MCF 10A (cell line): ENCODE measurements around the gene CPE. TPM values are rescaled to one million over a fixed set of nuclear protein-coding genes. Genes with fewer than 3 reads are reported as not detected.

Source experiments
- BruUV-seq: library from RNA; stranded (reverse); fragments of 400-500 nt; replicated peaks from 2 replicates; lab custom pipeline; 2021; lab: Mats Ljungman, UMichigan
- CTCF ChIA-PET: fragments of 300-600 bp; sonication (Branson Sonifier 250); formaldehyde crosslinking; extraction: SDS; loops from one replicate; lab custom pipeline; 2021; ENCODE audit warnings: antibody characterized with exemption, inconsistent platforms; lab: Yijun Ruan, JAX
- POLR2A ChIA-PET: fragments of 300-600, 350-650 bp; sonication (Branson Sonifier 250); formaldehyde crosslinking; extraction: SDS; loops from one replicate; lab custom pipeline; 2020; ENCODE audit warnings: antibody characterized with exemption, inconsistent platforms; lab: Yijun Ruan, JAX
- DNase-seq: peaks from one replicate; pipeline ENCODE4 v3.0.0-alpha.2; 2018; ENCODE audit not compliant: unreplicated experiment
- H3K27ac Mint-ChIP-seq: one replicate; pipeline ENCODE4 v1.8.0; 2022; ENCODE audit warnings: mild to moderate bottlenecking, low read depth, mixed read lengths; ENCODE audit not compliant: unreplicated experiment
- H3K27me3 Mint-ChIP-seq: one replicate; pipeline ENCODE4 v1.8.0; 2022; ENCODE audit warnings: mixed read lengths; ENCODE audit not compliant: insufficient read depth, unreplicated experiment
- H3K36me3 Mint-ChIP-seq: one replicate; pipeline ENCODE4 v1.8.0; 2022; ENCODE audit warnings: mild to moderate bottlenecking, moderate library complexity, mixed read lengths; ENCODE audit not compliant: insufficient read depth, unreplicated experiment
- H3K4me1 Mint-ChIP-seq: one replicate; pipeline ENCODE4 v1.8.0; 2022; ENCODE audit warnings: mixed read lengths; ENCODE audit not compliant: insufficient read depth, unreplicated experiment
- H3K4me3 Mint-ChIP-seq: one replicate; pipeline ENCODE4 v1.8.0; 2022; ENCODE audit warnings: mild to moderate bottlenecking, moderate library complexity, mixed read lengths; ENCODE audit not compliant: unreplicated experiment
- H3K9me3 Mint-ChIP-seq: one replicate; pipeline ENCODE4 v1.8.0; 2022; ENCODE audit warnings: mixed read lengths; ENCODE audit not compliant: unreplicated experiment
- intact Hi-C: fragments of 100-400 bp; cut with micrococcal nuclease; formaldehyde crosslinking; loops from 2 replicates; pipeline ENCODE4 v1.14.1; 2022
- microRNA-seq: library from miRNA; unstranded; fragments of <30 nt; microRNA quantifications from one replicate; pipeline ENCODE4 v1.2.0, GENCODE V29; 2022
- total RNA-seq: library from RNA; stranded (reverse); gene quantifications from 2 replicates; pipeline ENCODE4 v1.2.3, GENCODE V29; 2022
- TF ChIP-seq, protein P1 (sequence below): fragments of 200-600 bp; IDR thresholded peaks from one replicate; pipeline ENCODE4 v1.8.0; 2022; ENCODE audit warnings: antibody characterized with exemption, mild to moderate bottlenecking; ENCODE audit not compliant: unreplicated experiment

CPE gene
- total RNA-seq, 1 experiment from 2014 or later = 8.3 TPM

DNA sequence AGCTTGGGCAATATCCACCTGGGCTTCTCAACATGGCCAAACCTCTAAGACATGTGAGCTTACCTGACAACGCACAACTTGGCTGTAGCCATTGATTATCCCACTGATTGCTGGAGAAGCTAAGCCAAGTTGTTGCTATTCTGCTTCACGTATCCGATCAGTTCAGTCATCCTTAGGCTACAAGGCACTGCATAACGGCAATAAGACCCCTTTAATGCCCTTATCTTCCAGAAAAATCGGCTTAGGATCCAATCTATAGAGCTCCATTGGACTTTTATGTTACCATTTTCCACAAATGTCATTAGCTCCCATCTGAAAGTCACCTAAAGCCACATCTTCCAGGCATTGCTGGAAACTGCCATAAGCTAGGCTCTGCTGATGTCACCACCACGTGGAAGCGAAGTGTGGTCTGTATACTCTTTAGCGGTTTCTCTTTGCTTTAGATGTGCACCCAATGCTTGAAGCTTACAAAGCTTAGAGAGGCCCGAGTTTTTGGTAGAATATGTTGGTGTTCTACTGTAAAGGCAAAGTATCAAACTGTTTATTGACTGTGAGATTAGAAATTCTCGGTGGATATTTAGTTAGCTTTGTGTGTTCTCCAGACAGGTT is 163.1 kb downstream of the CPE start:
- intact Hi-C loops = no loop called here
- Mint-ChIP-seq H3K4me3 (no peak overlapping the region), H3K36me3 (no peaks in the 10 kb centered on the region), H3K27ac (no peak overlapping the region), H3K27me3 (no peaks in the 10 kb centered on the region), H3K9me3 (no peaks in the 10 kb centered on the region), H3K4me1 (no peaks in the 10 kb centered on the region)
- ChIA-PET POLR2A (interaction anchor here (1.6 to 1.7 kb wide), 2 partner anchors 38 to 329 kb away, joined by 3 to 4 read pairs; no protein-coding TSS in a partner anchor), CTCF (interaction anchor here (0.6 to 4.3 kb wide), 7 partner anchors 18 to 550 kb away, joined by 3 to 20 read pairs (median 5); no protein-coding TSS in a partner anchor)
- no TSS peak for BruUV-seq
- no peak for DNase-seq
- TF ChIP-seq, protein P1, sequence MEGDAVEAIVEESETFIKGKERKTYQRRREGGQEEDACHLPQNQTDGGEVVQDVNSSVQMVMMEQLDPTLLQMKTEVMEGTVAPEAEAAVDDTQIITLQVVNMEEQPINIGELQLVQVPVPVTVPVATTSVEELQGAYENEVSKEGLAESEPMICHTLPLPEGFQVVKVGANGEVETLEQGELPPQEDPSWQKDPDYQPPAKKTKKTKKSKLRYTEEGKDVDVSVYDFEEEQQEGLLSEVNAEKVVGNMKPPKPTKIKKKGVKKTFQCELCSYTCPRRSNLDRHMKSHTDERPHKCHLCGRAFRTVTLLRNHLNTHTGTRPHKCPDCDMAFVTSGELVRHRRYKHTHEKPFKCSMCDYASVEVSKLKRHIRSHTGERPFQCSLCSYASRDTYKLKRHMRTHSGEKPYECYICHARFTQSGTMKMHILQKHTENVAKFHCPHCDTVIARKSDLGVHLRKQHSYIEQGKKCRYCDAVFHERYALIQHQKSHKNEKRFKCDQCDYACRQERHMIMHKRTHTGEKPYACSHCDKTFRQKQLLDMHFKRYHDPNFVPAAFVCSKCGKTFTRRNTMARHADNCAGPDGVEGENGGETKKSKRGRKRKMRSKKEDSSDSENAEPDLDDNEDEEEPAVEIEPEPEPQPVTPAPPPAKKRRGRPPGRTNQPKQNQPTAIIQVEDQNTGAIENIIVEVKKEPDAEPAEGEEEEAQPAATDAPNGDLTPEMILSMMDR = no peak

DNA sequence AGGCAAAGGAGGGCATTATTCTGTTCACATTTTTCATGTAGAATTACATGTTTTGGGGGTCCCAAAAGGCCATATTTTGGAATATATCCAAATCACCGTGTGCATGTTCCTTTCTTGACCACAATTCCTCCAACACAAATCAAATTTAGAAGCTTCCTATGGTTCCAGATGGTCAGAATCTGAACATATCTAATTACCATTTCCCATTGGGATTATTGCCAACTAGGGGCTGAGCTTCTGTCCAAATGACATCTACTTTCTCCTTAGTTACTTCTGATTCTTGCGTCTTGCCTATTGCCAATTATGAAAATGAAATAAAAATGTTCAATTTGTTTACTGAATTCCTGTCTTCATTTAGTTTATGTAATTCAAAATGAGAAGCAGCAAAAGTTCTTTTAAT is 163.7 kb downstream of the CPE start:
- TF ChIP-seq, protein P1 = no peak
- ChIA-PET POLR2A (interaction anchor here (0.7 to 1.7 kb wide), 4 partner anchors 37 to 329 kb away, joined by 3 to 4 read pairs (median 3); no protein-coding TSS in a partner anchor), CTCF (interaction anchor here (0.7 to 4.3 kb wide), 6 partner anchors 18 to 549 kb away, joined by 3 to 20 read pairs (median 5); no protein-coding TSS in a partner anchor)
- H3K27me3 Mint-ChIP-seq = no peaks in the 10 kb centered on the region
- no peak for DNase-seq
- no TSS peak for BruUV-seq
- intact Hi-C loops = no loop called here
- H3K4me1 Mint-ChIP-seq = peaks cover 3% of the 10 kb centered on the region
- no peaks in the 10 kb centered on the region for H3K9me3 Mint-ChIP-seq
- no peaks in the 10 kb centered on the region for H3K36me3 Mint-ChIP-seq
- no peak overlapping the region for H3K4me3 Mint-ChIP-seq
- no peak overlapping the region for H3K27ac Mint-ChIP-seq

Small RNAs within 50 kb of the gene (microRNA-seq; reads per million reads assigned to microRNA genes)
- not detected for gene MIR578

Other genes starting within 250 kb of the CPE start
- gene KLHL2, start 171.4 kb upstream of the CPE start, total RNA-seq = 37.1 and 40.0 TPM in 2 replicates
- 80.4 and 94.9 TPM in 2 replicates for gene MSMO1, start 51.3 kb upstream of the CPE start, total RNA-seq